CD4-positive, alpha-beta T cell treated with Interleukin-12 subunit alpha and Interleukin-12 subunit beta, for 1 hour (primary cell): ENCODE data around the gene COL1A1.

Source experiments
- DNase-seq: peaks from one replicate; pipeline ENCODE4 v3.0.0-alpha.2; 2020

COL1A1 gene

DNA sequence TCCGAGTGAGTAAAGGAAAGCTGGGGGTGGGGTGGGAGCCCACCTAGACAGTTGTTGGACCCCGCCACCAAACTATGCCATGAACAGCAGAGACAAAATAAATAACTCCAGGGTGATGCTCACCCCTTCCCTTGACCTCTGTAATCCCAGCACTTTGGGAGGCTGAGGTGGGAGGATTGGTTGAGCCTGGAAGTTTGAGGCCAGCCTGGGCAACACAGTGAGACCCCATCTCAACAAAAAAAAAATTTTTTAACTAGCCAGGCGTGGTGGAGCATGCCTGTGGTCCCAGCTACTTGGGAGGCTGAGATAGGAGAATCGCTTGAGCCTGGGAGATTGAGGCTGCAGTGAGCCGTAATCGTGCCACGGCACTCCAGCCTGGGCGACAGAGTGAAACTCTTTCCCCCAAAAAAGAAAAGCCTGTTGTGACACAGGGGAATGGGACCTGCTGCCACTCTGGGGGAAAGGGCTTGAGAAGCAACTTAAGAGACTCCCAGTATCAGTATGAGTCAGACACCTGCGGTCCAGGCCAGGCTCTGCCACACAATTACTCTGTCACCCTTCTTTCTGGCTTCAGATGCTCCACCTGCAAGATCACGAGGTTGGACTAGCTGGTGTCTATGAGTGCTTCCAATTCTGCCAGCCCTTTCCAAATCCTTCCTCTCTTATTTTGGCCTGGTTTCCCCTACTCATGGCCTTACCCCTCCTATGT, 30.6 kb downstream of the COL1A1 start:
- no peak for DNase-seq

DNA sequence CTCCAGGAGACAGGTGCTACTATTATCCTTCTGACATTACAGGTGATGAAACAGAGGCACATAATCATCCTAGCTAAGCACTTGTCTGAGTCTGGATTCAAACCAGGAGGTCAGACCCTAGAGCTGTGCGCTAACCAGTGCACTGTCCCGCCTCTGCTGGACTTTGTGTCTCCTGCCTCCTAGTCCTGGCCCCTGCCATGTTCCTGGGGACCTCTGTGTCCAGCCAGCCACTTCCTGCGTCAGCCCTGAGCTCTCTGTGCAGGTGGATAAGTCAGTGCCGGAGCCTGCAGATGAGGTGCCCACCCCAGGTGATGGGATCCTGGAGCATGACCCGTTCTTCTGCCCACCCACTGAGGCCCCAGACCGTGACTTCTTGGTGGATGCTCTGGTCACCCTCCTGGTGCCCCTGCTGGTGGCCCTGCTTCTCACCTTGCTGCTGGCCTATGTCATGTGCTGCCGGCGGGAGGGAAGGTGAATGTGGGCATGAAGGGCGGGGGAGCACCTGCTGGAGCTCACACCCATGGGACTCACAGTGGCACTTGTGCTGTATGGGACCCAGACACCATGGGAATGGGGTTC, 31.5 kb downstream of the COL1A1 start:
- no peak for DNase-seq

DNA sequence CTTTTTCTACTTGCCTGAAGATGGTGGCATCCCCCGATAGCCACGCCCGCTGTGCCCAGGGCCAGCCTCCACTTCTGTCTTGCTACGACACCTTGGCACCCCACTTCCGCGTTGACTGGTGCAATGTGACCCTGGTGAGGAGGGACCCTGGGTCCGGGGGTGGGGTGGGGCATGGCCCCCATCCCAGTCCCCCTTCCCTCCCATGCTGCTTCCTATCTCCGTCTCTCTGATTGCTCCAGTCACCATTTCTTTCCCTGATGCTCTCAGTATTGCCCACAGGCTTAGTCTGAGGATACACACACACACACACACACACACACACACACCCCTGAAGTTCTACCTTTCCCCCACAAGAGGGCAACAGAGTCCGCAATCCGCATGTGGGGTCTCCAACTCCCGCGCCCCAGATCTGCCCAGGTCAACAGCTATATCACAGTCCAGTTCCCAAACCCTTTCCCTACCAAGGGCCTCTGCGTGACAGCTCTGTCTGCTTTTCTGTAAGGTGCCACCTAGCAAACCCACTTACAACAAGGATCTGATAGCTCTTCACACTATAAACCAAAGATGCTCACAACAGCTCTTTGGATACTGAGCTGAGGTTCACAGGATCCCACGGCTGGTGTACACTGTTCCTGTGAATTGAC, 32.2 kb downstream of the COL1A1 start:
- peak; percentile 79 for DNase-seq

DNA sequence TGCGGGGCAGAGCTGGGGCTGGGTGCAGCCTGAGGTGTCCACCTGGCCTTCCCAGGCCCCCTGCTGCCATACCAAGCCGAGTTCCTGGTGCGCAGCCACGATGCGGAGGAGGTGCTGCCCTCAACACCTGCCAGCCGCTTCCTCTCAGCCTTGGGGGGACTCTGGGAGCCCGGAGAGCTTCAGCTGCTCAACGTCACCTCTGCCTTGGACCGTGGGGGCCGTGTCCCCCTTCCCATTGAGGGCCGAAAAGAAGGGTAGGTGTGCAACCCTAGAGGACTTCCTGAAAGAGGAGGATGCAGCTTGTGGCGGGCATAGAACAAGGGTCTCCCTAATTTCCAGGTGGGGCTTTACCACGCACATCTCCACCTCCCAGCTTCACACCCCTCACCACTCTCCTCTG, 33.1 kb downstream of the COL1A1 start:
- no peak for DNase-seq

GRCh38 chr17:50167371-50167770, 34.1 kb downstream of the COL1A1 start:
- no peak for DNase-seq

GRCh38 chr17:50166518-50167181, 34.8 kb downstream of the COL1A1 start:
- DNase-seq: no peak

- DNase-seq: no peak
Measured at GRCh38 chr17:50165867-50166517, 35.4 kb downstream of the COL1A1 start, which contains the start of gene SGCA. SGCA (plus strand) TSS chr17:50166005; CDS start chr17:50166041, 36 bp downstream.

- no peak for DNase-seq
Measured at GRCh38 chr17:50165466-50165865, 36.0 kb downstream of the COL1A1 start.

- no peak for DNase-seq
Measured at GRCh38 chr17:50165066-50165465, 36.4 kb downstream of the COL1A1 start.

DNA sequence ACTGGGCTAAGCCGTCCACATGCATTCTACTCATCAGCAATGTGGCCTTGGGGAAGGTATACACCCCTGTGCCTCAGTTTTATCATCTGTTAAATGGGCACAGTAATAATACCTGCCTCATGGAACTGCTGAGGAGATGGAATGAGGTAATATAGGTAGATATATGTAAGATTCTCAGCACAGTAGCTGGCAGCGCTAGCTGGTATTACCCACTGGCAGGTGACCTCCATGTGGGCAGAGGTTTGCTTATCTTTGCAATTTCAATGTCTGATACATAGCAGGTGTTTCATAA, 36.8 kb downstream of the COL1A1 start:
- no peak for DNase-seq

DNA sequence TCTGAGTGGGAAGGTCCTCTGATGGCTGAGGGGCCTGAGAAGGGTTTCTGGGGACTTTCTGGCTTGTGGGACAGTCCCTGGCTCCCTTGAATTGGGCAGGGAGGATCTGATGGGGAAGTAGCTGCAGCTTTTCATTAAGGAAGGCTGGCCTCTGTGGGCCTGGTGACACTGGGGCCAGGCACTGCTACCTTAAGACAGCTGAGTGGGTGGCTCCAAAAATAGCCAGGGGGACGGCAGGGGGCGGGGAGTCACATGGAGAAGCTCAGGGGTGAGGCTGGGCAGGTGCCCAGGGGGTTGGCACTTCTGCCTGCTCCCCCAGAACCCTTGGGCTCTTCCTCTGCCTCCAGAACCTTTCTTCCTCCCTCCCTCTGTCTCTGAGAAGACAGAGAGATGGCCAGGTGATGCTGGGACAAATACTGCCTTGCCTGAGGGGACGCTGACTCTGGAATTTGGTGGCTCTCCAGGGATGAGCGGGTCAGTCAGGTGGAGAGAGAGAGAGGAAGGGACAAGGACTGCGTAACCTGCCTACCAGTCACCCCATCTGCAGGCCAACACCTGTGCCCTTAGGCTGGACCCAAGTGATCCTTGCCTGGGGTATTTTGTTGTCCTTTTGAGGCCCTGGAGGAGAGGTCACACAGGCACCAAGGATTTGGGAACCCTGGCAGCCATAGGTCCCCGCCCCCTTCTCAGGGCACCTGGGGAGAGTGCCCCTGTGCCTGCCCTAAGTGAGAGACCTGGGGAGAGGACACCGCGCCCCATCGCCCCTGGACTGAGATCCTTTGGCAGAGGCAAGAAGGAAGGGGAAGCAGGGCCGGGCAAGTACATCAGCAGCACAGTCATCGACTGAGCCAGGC, 37.4 kb downstream of the COL1A1 start:
- DNase-seq: no peak

- DNase-seq: no peak
Measured at GRCh38 chr17:50162466-50163254, 38.8 kb downstream of the COL1A1 start.

DNA sequence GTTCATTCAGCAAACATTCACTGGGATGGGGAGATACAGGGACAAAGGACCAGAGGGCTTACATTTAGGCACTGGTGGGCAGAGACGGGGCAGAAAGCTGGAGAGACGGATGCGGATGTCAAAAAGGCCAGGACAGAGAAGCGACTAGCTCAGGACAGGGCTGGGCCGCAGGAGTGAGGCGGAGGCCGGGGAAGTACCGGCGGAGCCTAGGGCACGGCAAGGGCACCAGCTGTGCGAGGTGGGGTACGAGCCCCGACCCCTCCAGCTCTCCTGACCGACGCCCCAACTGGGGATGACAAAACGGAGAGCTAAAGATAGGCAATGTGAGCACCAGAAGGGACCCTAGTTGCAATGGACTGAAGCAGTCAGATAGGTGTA, 39.5 kb downstream of the COL1A1 start:
- no peak for DNase-seq

DNA sequence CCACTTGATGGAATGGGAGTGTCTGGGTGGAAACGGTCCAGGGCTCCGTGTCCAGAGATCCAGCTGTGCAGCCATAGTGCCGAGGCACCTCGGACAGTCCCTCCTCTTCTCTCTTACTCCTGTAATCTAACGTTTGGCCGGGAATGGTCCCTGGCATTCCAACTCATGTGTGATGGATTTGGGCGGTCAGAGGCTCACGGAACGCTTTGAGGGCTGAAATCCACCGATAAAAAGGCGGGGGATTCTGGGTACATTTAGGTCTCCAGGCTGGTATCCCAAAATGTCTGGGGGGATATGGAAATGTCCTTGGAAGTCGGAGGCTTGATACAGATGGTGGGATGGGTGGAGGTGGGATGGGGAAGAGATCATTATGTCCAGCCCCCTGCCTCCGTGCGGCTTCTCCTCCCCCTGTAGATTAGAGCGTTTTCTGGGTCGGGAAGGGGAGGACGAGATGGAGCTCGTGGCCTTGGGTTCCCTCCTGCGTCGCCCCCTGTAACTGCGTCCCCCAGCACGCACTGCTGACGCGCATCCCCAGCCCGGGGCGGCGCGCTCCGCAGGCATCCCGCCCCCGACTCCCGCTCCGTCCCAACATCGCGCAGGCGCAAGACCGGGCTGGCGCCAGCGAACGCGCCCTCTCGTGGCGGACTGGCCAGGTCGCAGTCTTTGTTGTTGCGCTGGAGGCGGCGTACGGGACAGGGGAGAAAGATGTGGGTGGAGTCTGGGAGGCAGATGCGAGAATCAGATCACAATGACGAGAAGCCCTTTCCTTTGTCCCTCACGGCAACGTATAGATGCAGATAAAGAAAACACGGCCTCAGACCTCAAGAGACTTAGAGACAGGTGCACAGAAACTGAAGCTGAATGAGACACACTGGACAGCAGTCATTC, 40.2 kb downstream of the COL1A1 start:
- DNase-seq: peak; percentile 95

GRCh38 chr17:50157891-50158290, 43.5 kb downstream of the COL1A1 start:
- no peak for DNase-seq

DNA sequence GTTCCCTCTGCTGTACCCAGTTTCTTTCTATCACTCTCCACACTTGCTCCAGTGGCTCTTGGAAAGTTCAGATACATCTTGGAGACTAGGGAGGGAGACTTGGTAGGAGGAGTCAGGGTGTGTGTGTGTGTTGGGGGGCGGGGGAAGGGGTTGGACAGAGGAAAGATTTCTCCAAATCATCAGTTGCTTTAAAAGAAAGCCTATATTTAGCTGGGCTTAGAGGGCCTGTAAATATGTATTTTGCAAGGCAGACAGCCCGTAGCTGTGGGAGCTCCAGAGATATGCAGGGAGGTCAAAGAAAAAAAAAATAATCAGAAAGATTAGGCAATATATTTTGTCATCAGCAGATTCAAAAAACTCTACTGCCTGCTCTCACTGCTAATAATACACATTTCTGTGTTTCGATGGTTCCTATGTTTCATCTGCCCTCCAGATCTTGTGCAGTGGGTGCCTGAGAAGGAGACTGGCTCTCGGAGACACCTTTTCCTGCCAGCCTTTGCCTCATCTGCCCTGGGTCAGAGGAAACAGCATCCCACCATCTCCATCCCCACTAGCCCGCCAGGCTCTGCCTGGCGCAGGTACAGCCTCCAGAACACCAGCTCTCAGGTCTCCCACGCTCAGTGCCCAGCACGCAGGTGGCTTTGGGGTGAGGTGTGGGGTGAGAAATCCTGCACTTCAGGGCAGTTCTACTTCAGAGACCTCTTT, 46.2 kb downstream of the COL1A1 start:
- no peak for DNase-seq

GRCh38 chr17:50154604-50155003, 46.8 kb downstream of the COL1A1 start:
- DNase-seq: no peak

- no peak for DNase-seq
Measured at GRCh38 chr17:50153650-50154575, 47.5 kb downstream of the COL1A1 start.

GRCh38 chr17:50152736-50153135, 48.7 kb downstream of the COL1A1 start:
- DNase-seq: no peak
